Smooth muscle cell (in vitro differentiated cells): ENCODE results near the gene CBLB. TPM values are rescaled to one million over a fixed set of nuclear protein-coding genes. Genes with fewer than 3 reads are reported as not detected.

Source experiments
- DNase-seq: peaks from one replicate; lab custom pipeline; 2025; ENCODE audit not compliant: unreplicated experiment; lab: John Stamatoyannopoulos, UW
- H2AFZ ChIP-seq: fragments of 200-600 bp; sonication (generic); 2 replicates; pipeline ENCODE4 v1.6.0; 2016; ENCODE audit warnings: antibody characterized with exemption, low read depth, mild to moderate bottlenecking
- H3F3A ChIP-seq: fragments of 200-600 bp; sonication (generic); 2 replicates; pipeline ENCODE4 v1.6.0; 2017; ENCODE audit warnings: antibody characterized with exemption, low read depth
- H3K27ac ChIP-seq: fragments of 200-600 bp; sonication (generic); 2 replicates; pipeline ENCODE4 v1.5.1; 2016; ENCODE audit warnings: low read depth, mild to moderate bottlenecking
- H3K27me3 ChIP-seq: fragments of 200-600 bp; sonication (generic); 2 replicates; pipeline ENCODE4 v1.6.1; 2016; ENCODE audit warnings: low read depth, mild to moderate bottlenecking
- H3K36me3 ChIP-seq: fragments of 200-600 bp; sonication (generic); 2 replicates; pipeline ENCODE4 v1.5.1; 2016; ENCODE audit warnings: low read depth
- H3K4me1 ChIP-seq: fragments of 200-600 bp; sonication (generic); 2 replicates; pipeline ENCODE4 v1.5.1; 2016; ENCODE audit warnings: low read depth
- H3K4me2 ChIP-seq: fragments of 200-600 bp; sonication (generic); 2 replicates; pipeline ENCODE4 v1.6.0; 2016; ENCODE audit warnings: mild to moderate bottlenecking
- H3K4me3 ChIP-seq: fragments of 200-600 bp; sonication (generic); 2 replicates; pipeline ENCODE4 v1.5.1; 2016; ENCODE audit warnings: mild to moderate bottlenecking
- H3K79me2 ChIP-seq: fragments of 200-600 bp; sonication (generic); 2 replicates; pipeline ENCODE4 v1.6.0; 2016; ENCODE audit warnings: low read depth, mild to moderate bottlenecking
- H3K9ac ChIP-seq: fragments of 200-600 bp; sonication (generic); 2 replicates; pipeline ENCODE4 v1.6.0; 2016; ENCODE audit warnings: low read depth
- H3K9me3 ChIP-seq: fragments of 200-600 bp; sonication (generic); replicated peaks from 2 replicates; pipeline ENCODE4 v1.5.1; 2016; ENCODE audit warnings: low read depth
- H4K20me1 ChIP-seq: fragments of 200-600 bp; sonication (generic); 2 replicates; pipeline ENCODE4 v1.6.0; 2016; ENCODE audit warnings: low read depth
- WGBS: methylation state at CpG from one replicate; pipeline ENCODE4 v1.1.7; 2016; ENCODE audit warnings: low lambda C conversion rate; 5-methylcytosine and 5-hydroxymethylcytosine counted together
- polyA plus RNA-seq: library from polyadenylated mRNA; unstranded; fragments of >200 nt; fragmentation: Nextera tagmentation; extraction: Ambion mirVana; gene quantifications from 2 replicates; pipeline ENCODE4 v1.2.1, GENCODE V29; 2016
- total RNA-seq: library from RNA; depleted of rRNA; stranded (reverse); fragments of >200 nt; gene quantifications from 2 replicates; pipeline ENCODE4 v1.2.3, GENCODE V29; 2014
- TF ChIP-seq, protein P1 (sequence below): fragments of 200-600 bp; sonication (generic); IDR thresholded peaks from 2 replicates; pipeline ENCODE4 v1.5.1; 2017; ENCODE audit warnings: borderline replicate concordance, mild to moderate bottlenecking, antibody characterized with exemption; ENCODE audit not compliant: insufficient read depth, poor library complexity, severe bottlenecking

The CBLB gene
- total and polyA plus RNA-seq, 2 experiments from 2014 or later: 13.9 to 38.9 TPM

DNA sequence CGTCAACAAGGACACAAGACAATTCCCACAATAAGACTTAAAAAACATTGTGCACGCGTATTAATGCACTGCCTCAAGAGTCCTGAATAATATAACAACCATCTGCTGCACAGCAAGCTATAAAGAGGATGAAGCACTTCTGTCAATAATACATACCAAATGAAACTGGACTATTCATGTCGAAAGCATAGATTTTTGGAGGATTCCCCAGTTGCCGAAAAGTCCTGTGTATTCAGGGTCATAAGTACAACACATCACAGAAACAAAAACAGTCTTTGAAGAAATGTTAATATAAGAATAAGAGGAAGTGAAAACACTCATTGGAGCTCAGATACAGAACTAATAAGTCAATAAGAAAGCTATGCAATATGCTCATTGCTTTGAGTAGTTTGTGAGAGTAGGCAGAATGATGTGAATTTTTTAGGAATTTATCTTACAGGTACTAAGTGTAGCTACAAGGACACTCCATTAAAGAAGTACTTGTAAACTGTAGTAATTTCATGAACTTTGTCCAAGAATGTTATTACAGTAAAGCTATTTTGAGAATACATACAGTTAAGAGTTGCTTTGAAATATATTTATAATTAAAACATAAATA, 31.6 kb downstream of the CBLB start:
- no peak for DNase-seq
- Histone ChIP-seq H3K4me2 (peak overlapping the region; percentile 72), H3K9me3 (no peaks in the 10 kb centered on the region), H3K4me3 (no peak overlapping the region), H3K27me3 (no peaks in the 10 kb centered on the region), H3K9ac (peak overlapping the region; percentile 13), H4K20me1 (peaks cover 7% of the 10 kb centered on the region), H2AFZ (no peak overlapping the region), H3K79me2 (peaks cover 26% of the 10 kb centered on the region), H3F3A (peaks cover 24% of the 10 kb centered on the region), H3K27ac (peak overlapping the region; percentile 78), H3K4me1 (peaks cover 28% of the 10 kb centered on the region), H3K36me3 (no peaks in the 10 kb centered on the region)
- 74% methylated on average over 5 of the region's 5 CpGs for WGBS
- TF ChIP-seq, protein P1, sequence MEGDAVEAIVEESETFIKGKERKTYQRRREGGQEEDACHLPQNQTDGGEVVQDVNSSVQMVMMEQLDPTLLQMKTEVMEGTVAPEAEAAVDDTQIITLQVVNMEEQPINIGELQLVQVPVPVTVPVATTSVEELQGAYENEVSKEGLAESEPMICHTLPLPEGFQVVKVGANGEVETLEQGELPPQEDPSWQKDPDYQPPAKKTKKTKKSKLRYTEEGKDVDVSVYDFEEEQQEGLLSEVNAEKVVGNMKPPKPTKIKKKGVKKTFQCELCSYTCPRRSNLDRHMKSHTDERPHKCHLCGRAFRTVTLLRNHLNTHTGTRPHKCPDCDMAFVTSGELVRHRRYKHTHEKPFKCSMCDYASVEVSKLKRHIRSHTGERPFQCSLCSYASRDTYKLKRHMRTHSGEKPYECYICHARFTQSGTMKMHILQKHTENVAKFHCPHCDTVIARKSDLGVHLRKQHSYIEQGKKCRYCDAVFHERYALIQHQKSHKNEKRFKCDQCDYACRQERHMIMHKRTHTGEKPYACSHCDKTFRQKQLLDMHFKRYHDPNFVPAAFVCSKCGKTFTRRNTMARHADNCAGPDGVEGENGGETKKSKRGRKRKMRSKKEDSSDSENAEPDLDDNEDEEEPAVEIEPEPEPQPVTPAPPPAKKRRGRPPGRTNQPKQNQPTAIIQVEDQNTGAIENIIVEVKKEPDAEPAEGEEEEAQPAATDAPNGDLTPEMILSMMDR: no peak

DNA sequence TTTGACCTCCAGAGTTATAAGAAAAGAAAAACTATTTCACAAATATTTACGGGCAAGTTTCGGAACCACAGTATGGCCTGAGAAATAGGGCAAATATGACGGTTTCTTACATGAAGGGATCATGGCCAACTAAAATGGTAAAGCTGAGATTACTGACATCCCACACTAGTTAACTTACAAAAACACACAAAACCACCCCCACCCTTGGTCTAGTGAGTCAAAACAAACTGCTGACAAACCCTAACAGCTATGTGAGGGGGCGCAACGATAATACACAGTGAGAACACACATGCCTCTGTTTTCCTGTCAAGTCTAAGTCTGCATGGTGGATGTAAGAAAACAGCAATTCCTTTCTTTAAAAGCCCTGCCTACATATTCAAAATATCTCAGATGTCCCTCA, 32.3 kb downstream of the CBLB start:
- H3K9ac ChIP-seq: no peak overlapping the region
- peak overlapping the region; percentile 72 for H3K4me2 ChIP-seq
- peak overlapping the region; percentile 78 for H3K27ac ChIP-seq
- no peaks in the 10 kb centered on the region for H3K27me3 ChIP-seq
- H2AFZ ChIP-seq: no peak overlapping the region
- H3F3A ChIP-seq: peaks cover 24% of the 10 kb centered on the region
- 20% methylated on average over 5 of the region's 5 CpGs for WGBS
- H3K4me1 ChIP-seq: peaks cover 28% of the 10 kb centered on the region
- peaks cover 26% of the 10 kb centered on the region for H3K79me2 ChIP-seq
- no peaks in the 10 kb centered on the region for H3K9me3 ChIP-seq
- H4K20me1 ChIP-seq: peaks cover 7% of the 10 kb centered on the region
- DNase-seq: no peak
- H3K4me3 ChIP-seq: no peak overlapping the region
- H3K36me3 ChIP-seq: no peaks in the 10 kb centered on the region
- TF ChIP-seq, protein P1: no peak

DNA sequence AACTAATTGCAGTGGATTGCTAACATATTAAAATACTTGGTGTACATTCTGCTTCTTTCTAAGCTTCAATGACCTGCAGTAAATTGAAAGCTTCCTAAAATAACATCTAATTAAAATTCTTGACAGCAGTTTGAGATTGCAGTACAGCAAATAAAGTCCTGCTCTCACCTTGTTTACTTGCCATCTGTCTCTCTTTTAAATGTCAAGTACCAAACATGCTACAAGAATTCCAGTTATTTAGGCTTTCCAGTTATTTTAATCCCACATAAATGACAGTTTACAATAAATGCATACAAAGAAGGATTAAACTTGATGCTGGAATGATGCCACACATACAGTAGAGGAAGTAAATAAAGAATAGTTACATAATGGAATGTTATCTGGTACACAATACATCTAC, 33.2 kb downstream of the CBLB start:
- no peak for DNase-seq
- Histone ChIP-seq H3K9me3 (no peaks in the 10 kb centered on the region), H3K4me2 (peak overlapping the region; percentile 61)

DNA sequence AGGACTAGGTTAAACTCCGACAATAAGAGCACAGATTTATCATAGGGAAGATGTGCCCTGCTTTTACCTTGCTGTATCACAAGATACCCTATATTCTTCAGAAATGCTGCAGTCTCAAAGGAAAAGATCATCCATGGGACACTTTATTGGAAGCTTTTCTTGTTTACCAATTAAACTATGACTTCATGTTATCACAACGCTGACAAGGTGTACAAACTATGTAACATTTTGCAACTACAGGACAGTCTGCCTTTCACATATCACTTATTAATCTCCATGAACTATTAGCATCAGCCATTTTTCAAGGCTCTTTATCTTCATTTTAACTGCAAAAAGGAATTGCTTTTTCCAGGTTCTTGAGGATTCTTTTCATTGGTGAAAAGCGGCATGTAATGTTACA, 34.0 kb downstream of the CBLB start:
- Histone ChIP-seq H3K4me2 (peak overlapping the region; percentile 61), H3K4me3 (no peak overlapping the region), H2AFZ (no peak overlapping the region), H3K79me2 (peaks cover 39% of the 10 kb centered on the region), H3K27ac (peak overlapping the region; percentile 78), H3K9me3 (no peaks in the 10 kb centered on the region), H3K36me3 (no peaks in the 10 kb centered on the region), H3K27me3 (no peaks in the 10 kb centered on the region), H4K20me1 (peaks cover 7% of the 10 kb centered on the region), H3K4me1 (peaks cover 28% of the 10 kb centered on the region), H3F3A (peaks cover 21% of the 10 kb centered on the region), H3K9ac (no peak overlapping the region)
- no peak for DNase-seq
- TF ChIP-seq, protein P1: no peak
- WGBS: 95% methylated on average over 3 of the region's 3 CpGs

More for the DNA sequence above, 33.2 kb downstream of the CBLB start:
- H3F3A ChIP-seq: peaks cover 24% of the 10 kb centered on the region
- TF ChIP-seq, protein P1: no peak
- no peak overlapping the region for H3K9ac ChIP-seq
- H4K20me1 ChIP-seq: peaks cover 7% of the 10 kb centered on the region
- no peaks in the 10 kb centered on the region for H3K27me3 ChIP-seq
- peaks cover 28% of the 10 kb centered on the region for H3K4me1 ChIP-seq
- no peak overlapping the region for H2AFZ ChIP-seq
- no peak overlapping the region for H3K4me3 ChIP-seq
- H3K79me2 ChIP-seq: peaks cover 35% of the 10 kb centered on the region
- peak overlapping the region; percentile 78 for H3K27ac ChIP-seq
- H3K36me3 ChIP-seq: no peaks in the 10 kb centered on the region
